Thoracic aorta (tissue), 2 donors: ENCODE results near the gene CMTM5. TPM values are rescaled to one million over a fixed set of nuclear protein-coding genes. Genes with fewer than 3 reads are reported as not detected.
"Not testable (repeated sequence)": the region's sequence is repeated elsewhere in the genome, so short reads cannot be mapped to it uniquely, and the experiment has no call there.

Source experiments
- ATAC-seq: fragments of 150-250 bp; one replicate; pipeline ENCODE4 v1.8.0; 2017; ENCODE audit warnings: low read depth; ENCODE audit not compliant: insufficient number of reproducible peaks, low FRiP score
- DNase-seq: peaks from one replicate; pipeline ENCODE4 v3.0.0-alpha.2; 2020; ENCODE audit warnings: low spot score
- H3K27ac ChIP-seq, 2 donors: fragments of 200-600 bp; sonication (generic); 1 replicate in 1 of 2; 2 replicates in 1 of 2; pipeline ENCODE4 v1.5.1; 2016; ENCODE audit warnings: mild to moderate bottlenecking in 2 of 2, moderate library complexity in 2 of 2
- H3K27me3 ChIP-seq: fragments of 200-600 bp; sonication (generic); replicated peaks from 2 replicates; pipeline ENCODE4 v1.6.0; 2016; ENCODE audit warnings: mild to moderate bottlenecking; ENCODE audit not compliant: insufficient read depth
- H3K36me3 ChIP-seq: fragments of 200-600 bp; sonication (generic); one replicate; pipeline ENCODE4 v1.5.1; 2016
- H3K4me1 ChIP-seq, 2 donors: fragments of 200-600 bp; sonication (generic); 1 replicate in 1 of 2; 2 replicates in 1 of 2; pipeline versions ENCODE4 v1.5.1 to v1.6.0; 2016; ENCODE audit warnings: low read depth in 2 of 2, mild to moderate bottlenecking in 1 of 2; ENCODE audit not compliant: control insufficient read depth in 1 of 2
- H3K4me3 ChIP-seq: fragments of 200-600 bp; sonication (generic); 2 replicates; pipeline ENCODE4 v1.5.1; 2016; ENCODE audit warnings: mild to moderate bottlenecking
- H3K9me3 ChIP-seq: fragments of 200-600 bp; sonication (generic); 2 replicates; pipeline ENCODE4 v1.5.1; 2016
- total RNA-seq, 2 donors: library from RNA; depleted of rRNA; stranded (reverse); fragments of >200 nt; gene quantifications; one replicate each; pipeline versions ENCODE4 v1.1.0 to v1.2.3, GENCODE V29; 2016
- TF ChIP-seq, protein P1 (sequence below): fragments of 200-600 bp; sonication (generic); IDR thresholded peaks from one replicate; pipeline ENCODE4 v1.5.1; 2019; ENCODE audit warnings: antibody characterized with exemption

Gene CMTM5
- total RNA-seq, 2 donors from 2014 or later = 2.6 TPM; not detected in 1

GRCh38 chr14:23399591-23399990 is 22.7 kb downstream of the CMTM5 start:
- no peak for DNase-seq
- Histone ChIP-seq H3K36me3 (no peaks in the 10 kb centered on the region), H3K4me1 (no peaks in the 10 kb centered on the region), H3K27ac (no peak overlapping the region), H3K27me3 (no peaks in the 10 kb centered on the region), H3K9me3 (no peaks in the 10 kb centered on the region), H3K4me3 (no peak overlapping the region)
- TF ChIP-seq, protein P1, sequence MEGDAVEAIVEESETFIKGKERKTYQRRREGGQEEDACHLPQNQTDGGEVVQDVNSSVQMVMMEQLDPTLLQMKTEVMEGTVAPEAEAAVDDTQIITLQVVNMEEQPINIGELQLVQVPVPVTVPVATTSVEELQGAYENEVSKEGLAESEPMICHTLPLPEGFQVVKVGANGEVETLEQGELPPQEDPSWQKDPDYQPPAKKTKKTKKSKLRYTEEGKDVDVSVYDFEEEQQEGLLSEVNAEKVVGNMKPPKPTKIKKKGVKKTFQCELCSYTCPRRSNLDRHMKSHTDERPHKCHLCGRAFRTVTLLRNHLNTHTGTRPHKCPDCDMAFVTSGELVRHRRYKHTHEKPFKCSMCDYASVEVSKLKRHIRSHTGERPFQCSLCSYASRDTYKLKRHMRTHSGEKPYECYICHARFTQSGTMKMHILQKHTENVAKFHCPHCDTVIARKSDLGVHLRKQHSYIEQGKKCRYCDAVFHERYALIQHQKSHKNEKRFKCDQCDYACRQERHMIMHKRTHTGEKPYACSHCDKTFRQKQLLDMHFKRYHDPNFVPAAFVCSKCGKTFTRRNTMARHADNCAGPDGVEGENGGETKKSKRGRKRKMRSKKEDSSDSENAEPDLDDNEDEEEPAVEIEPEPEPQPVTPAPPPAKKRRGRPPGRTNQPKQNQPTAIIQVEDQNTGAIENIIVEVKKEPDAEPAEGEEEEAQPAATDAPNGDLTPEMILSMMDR = no peak
- ATAC-seq = no peak

- DNase-seq, H3K4me3 ChIP-seq, H3K27ac ChIP-seq, H3K36me3 ChIP-seq, H3K27me3 ChIP-seq, H3K4me1 ChIP-seq, H3K9me3 ChIP-seq, ATAC-seq: not testable (repeated sequence)
Measured at GRCh38 chr14:23400496-23401149, 23.8 kb downstream of the CMTM5 start.

DNA sequence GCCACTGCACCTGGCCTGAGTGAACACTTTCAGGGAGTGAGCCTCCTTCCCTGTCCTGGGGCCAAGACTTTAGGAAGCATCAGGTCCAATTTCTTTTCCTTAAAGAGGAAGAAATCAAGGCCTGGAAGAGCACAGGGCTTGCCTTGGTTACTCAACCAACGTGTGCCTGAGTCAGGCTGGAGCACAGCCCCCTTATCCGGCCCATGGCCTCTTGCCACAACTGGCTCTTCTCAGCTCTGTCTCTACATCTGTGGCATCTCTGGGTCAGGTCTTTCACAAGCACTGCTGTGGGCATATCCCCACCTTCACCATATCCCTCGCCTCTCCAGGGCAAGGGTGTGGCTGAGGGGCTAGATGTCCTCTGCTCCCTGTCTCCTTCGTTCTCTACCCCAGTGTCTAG is 24.4 kb downstream of the CMTM5 start:
- ATAC-seq = no peak
- H3K27ac ChIP-seq = no peak overlapping the region
- no peaks in the 10 kb centered on the region for H3K9me3 ChIP-seq
- H3K4me3 ChIP-seq = no peak overlapping the region
- TF ChIP-seq, protein P1 = no peak
- no peak for DNase-seq
- no peaks in the 10 kb centered on the region for H3K4me1 ChIP-seq
- no peaks in the 10 kb centered on the region for H3K27me3 ChIP-seq
- H3K36me3 ChIP-seq = no peaks in the 10 kb centered on the region

GRCh38 chr14:23402296-23403138 is 25.7 kb downstream of the CMTM5 start:
- H3K27me3 ChIP-seq = no peaks in the 10 kb centered on the region
- no peak overlapping the region for H3K4me3 ChIP-seq
- no peaks in the 10 kb centered on the region for H3K4me1 ChIP-seq
- DNase-seq (no peak), ATAC-seq (no peak)
- H3K27ac ChIP-seq = no peak overlapping the region
- no peaks in the 10 kb centered on the region for H3K36me3 ChIP-seq
- TF ChIP-seq, protein P1 = no peak
- H3K9me3 ChIP-seq = no peaks in the 10 kb centered on the region

DNA sequence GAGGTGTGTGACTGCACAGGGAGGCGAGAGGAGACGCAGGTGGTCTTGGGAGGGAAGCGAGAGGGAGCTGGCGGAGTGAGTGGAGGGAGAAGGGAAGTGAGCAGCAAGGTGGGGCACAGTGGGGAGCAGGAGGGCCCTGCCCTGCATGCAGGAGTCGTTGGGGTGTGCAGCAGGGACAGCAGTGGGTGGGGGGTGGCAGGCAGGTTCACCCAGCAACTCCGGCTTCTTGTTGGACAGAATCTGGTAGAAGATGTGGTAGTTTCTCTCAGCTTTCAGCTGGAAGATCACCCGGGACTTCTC is 26.2 kb downstream of the CMTM5 start:
- ATAC-seq (no peak), DNase-seq (no peak)
- Histone ChIP-seq H3K36me3 (no peaks in the 10 kb centered on the region), H3K9me3 (no peaks in the 10 kb centered on the region), H3K4me3 (no peak overlapping the region), H3K27ac (no peak overlapping the region), H3K4me1 (no peaks in the 10 kb centered on the region), H3K27me3 (no peaks in the 10 kb centered on the region)
- TF ChIP-seq, protein P1 = no peak
